GM11168 (cell line): ENCODE data around the gene RHOF.
"Not testable (repeated sequence)": the region's sequence is repeated elsewhere in the genome, so short reads cannot be mapped to it uniquely, and the experiment has no call there.

ENCODE experiments used
- in situ Hi-C: fragments of 300-500 bp; cut with MboI; formaldehyde crosslinking; loops from one replicate; pipeline ENCODE4 v1.12.0; 2022; ENCODE audit warnings: low sequenced_read_pairs; ENCODE audit not compliant: unreplicated experiment

RHOF gene

DNA sequence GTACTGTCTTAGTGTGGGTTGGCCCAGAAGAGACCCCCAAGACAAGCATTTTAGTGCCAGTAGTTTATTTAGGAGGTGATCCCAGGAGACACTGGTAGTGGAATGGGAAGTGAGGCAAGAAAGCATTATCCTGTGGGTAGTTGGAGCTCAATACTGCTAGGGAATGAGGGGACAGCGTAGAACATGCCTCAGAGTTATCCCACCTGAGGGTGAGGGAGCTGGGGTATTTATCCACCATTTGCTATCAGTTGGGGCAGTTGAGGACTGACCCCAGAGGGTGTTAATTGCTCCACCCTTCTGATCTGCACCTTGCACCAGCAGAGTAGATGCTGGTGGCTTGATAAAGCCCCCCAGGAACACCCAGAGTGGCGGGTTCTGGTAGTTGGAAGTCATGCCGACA, 37.9 kb downstream of the RHOF start:
- in situ Hi-C loops = no loop called here

GRCh38 chr12:121754836-121755235, 38.7 kb downstream of the RHOF start:
- in situ Hi-C loops = no loop called here

- in situ Hi-C loops = no loop called here
Measured at GRCh38 chr12:121753844-121754264, 39.6 kb downstream of the RHOF start.

DNA sequence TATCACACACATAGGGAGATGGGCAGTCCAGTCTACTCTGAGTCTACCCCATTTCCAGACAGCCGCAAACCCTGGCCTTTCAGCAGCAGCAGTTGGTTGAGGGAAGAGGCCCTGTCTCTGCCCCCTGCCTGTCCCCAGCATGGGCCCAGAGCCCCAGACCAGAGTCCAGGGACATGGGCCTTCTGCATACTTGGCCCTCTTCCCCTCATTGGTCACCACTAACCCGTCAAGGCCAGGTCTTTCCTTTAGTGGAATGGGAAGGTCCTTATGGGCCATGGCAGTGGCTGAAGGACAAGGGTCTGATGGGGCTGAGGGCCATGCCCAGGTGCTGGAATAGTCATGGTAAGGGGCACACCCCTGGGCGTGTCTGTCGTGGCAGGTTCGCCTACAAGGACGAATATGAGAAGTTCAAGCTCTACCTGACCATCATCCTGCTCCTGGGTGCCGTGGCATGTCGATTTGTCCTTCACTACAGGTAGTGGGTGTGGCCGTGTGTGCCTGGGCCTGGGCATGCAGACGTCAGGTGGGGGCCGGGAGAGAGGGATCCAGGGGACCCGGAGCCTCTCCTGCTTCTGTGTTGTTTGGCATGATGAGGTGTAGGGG, 41.6 kb downstream of the RHOF start:
- in situ Hi-C loops = no loop called here

GRCh38 chr12:121751034-121751433, 42.5 kb downstream of the RHOF start:
- in situ Hi-C loops = no loop called here

- in situ Hi-C loops = no loop called here
Measured at GRCh38 chr12:121750507-121750955, 43.0 kb downstream of the RHOF start.

DNA sequence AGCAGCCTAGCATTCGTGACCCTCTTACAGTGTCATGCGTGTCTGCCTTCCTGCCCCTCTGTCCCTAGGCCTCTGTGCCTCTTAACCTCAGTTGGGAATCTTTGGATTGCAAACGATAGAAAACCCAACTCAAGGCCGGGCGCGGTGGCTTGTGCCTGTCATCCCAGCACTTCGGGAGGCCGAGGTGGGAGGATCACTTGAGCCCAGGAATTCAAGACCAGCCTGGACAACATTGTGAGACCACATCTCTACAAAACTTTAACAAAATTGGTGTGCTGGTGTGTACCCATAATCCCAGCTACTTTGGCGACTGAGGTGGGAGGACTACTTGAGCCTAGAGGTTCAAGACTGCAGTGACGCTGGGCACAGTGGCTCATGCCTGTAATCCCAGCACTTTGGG, 44.2 kb downstream of the RHOF start:
- in situ Hi-C loops = no loop called here

DNA sequence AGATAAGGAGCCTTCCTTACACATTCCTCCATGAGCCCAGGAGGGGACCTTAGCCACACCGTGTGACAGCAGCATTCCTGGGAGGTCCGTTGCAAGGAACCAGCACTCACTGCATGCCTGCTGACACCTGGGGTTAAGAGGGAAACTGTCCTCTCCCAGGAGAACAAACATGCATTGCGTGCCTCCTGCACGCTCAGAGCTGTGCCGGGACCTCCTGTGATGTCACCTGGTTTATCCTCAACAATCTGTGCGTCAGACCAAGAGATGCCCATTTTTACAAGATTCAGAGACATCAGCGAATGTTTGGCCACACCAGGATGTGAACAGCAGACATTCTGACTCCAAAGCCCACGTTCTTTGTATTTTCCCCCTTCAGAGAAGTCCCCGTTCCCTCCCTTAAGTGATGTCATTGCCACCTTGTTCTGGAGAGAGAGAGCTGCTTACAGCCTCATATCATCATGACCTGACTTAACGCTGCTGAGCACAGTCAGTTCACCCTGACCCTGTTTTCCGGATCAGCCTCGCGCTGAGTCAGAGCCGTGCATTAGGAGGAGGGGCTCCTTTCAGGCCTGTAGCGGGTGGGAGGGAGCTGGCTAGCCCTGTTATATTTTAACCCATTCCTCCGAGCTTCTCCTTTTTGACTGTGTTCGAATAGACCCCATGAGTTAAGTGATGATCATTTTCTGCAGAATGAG, 44.8 kb downstream of the RHOF start:
- in situ Hi-C loops = no loop called here

- in situ Hi-C loops = no loop called here
Measured at GRCh38 chr12:121748218-121748570, 45.3 kb downstream of the RHOF start.

GRCh38 chr12:121745545-121745944, 47.9 kb downstream of the RHOF start:
- in situ Hi-C loops = not testable (repeated sequence)

DNA sequence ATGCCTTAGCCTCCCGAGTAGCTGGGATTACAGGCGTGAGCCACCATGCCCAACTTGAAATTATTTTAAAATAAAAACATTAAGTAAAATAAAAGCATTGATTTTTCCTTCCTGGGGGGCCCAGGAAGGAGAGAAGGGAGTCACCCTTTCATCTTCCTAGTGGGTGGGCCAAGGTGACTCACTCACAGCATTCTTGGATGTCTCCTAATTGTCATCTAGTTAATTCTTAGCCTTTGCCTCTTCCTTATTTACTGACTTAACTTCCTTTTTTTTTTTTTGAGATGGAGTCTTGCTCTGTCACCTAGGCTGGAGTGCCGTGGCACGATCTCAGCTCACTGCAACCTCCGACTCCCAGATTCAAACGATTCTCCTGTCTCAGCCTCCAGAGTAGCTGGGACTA, 51.7 kb downstream of the RHOF start:
- in situ Hi-C loops = no loop called here

GRCh38 chr12:121740847-121741246, 52.6 kb downstream of the RHOF start:
- in situ Hi-C loops = no loop called here

DNA sequence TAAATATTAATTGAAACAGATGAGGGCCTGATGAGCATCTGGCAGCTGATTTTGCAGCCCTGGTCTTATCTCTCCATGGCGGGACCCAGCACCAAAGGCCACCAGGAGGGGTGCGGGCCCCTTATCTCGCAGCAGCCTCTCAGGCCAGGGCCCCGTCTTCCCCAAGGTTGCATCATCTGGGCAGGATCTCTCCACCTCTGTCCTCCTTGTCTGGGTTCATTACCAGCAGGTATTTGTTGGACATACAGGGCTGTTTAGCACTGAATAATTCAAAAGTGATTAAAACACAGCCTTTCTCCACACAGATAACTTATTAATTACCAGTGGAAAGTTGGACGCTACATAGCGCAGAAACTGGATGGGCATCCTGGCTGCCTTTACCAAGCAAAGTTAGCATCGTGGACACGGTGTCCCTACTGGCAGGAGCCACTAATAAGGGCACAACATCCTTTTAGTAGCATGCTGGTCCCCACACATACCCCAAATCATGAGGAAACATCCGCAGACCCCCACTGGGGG, 55.1 kb downstream of the RHOF start:
- in situ Hi-C loops = no loop called here

DNA sequence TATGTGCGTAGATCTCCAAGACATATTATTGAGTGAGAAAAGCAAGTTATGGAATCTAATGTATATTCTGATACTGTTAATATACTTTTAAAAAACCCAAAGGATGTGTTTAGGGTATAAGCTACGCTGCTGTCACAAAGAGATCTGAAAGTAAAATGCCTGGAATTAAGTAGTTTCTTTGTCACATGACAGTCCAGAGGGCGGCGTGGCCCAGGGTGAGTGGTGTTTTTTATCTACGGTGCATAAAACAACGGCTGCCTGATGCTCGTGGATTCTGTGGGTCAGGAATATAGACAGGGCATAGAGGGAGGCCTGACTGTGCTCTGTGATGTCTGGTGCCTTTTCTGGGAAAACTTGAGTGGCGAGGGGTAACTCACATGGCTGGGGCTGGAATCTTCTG, 59.6 kb downstream of the RHOF start:
- in situ Hi-C loops = no loop called here

DNA sequence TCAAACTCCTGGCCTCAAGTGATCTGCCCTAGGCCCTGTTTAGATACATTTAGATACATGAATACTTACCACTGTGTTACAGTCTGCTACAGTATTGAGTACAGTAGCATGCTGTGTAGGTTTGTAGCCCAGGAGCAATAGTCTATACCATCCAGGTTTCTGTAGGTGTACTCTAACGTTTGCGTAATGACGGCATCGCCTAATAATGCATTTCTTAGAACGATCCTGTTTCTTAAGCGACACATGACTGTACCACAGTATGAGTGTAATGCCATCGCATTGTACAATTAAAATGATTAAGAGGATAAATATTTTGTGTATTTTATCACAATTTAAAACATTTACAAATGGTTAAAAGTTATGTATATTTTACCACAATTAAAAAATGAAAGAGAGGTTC, 62.0 kb downstream of the RHOF start:
- in situ Hi-C loops = no loop called here

- in situ Hi-C loops = no loop called here
Measured at GRCh38 chr12:121729021-121729420, 64.5 kb downstream of the RHOF start.
